Upper lobe of left lung (tissue), 6 donors: ENCODE results near the gene ACBD6. TPM values are rescaled to one million over a fixed set of nuclear protein-coding genes. Genes with fewer than 3 reads are reported as not detected.

Experiments used
- ATAC-seq, 2 donors: fragments of 200-7000 bp; cut with Tn5 transposase; one replicate each; pipeline ENCODE4 v1.9.1; 2022; ENCODE audit warnings: mild to moderate bottlenecking in 2 of 2, moderate library complexity in 2 of 2; ENCODE audit not compliant: low FRiP score in 2 of 2
- DNase-seq, 2 donors: peaks; one replicate each; pipeline ENCODE4 v3.0.0-alpha.2; 2019 to 2020
- H3K27ac ChIP-seq, 4 donors: fragments of 200-600 bp; sonication (generic); one replicate each; pipeline ENCODE4 v1.5.1; 2016 to 2019
- H3K27me3 ChIP-seq, 4 donors: fragments of 200-600 bp; sonication (generic); one replicate each; pipeline ENCODE4 v1.5.1; 2017 to 2019
- H3K36me3 ChIP-seq, 4 donors: fragments of 200-600 bp; sonication (generic); one replicate each; pipeline ENCODE4 v1.5.1; 2016 to 2019
- H3K4me1 ChIP-seq, 4 donors: fragments of 200-600 bp; sonication (generic); one replicate each; pipeline ENCODE4 v1.5.1; 2018 to 2019
- H3K4me3 ChIP-seq, 4 donors: fragments of 200-600 bp; sonication (generic); one replicate each; pipeline ENCODE4 v1.5.1; 2017 to 2019; ENCODE audit warnings: mild to moderate bottlenecking in 2 of 4, moderate library complexity in 1 of 4
- H3K9me3 ChIP-seq, 4 donors: fragments of 200-600 bp; sonication (generic); one replicate each; pipeline ENCODE4 v1.5.1; 2018 to 2019
- EP300 ChIP-seq, 4 donors: sonication (generic); formaldehyde crosslinking; IDR thresholded peaks; one replicate each; pipeline ENCODE4 v1.5.1; 2017; ENCODE audit warnings: antibody characterized with exemption in 4 of 4, control low read depth in 2 of 4
- POLR2A ChIP-seq, 4 donors: fragments of 450-650 bp; IDR thresholded peaks; one replicate each; pipeline ENCODE4 v1.5.1; 2016 to 2017; ENCODE audit warnings: antibody characterized with exemption in 4 of 4, mild to moderate bottlenecking in 2 of 4
- POLR2AphosphoS5 ChIP-seq, 2 donors: sonication (generic); formaldehyde crosslinking; IDR thresholded peaks; one replicate each; pipeline ENCODE4 v1.5.1; 2017; ENCODE audit warnings: antibody characterized with exemption in 2 of 2
- WGBS, 2 donors: methylation state at CpG; one replicate each; pipeline ENCODE4 v1.1.5; 2017 to 2018; 5-methylcytosine and 5-hydroxymethylcytosine counted together
- total RNA-seq, 6 donors: library from RNA; depleted of rRNA in 4 of 6; stranded (reverse); fragments of >200 nt in 4 of 6; gene quantifications; one replicate each; pipeline versions ENCODE4 v1.1.0 to v1.2.1, GENCODE V29; 2016 to 2021
- TF ChIP-seq, protein P1 (sequence below), 6 experiments: fragments of 450-650 bp in 4 of 6; fragments of 200-600 bp in 2 of 6; sonication (generic) in 2 of 6; IDR thresholded peaks; one replicate each; pipeline ENCODE4 v1.5.1; 2016 to 2019; ENCODE audit warnings: antibody characterized with exemption in 6 of 6
- donor health status: DM: no; HTN: no; CAD: no; lungs with moderate emphysema.
- donor health status: DM: no; HTN: yes; CAD: no; lungs with severe emphysema.

The ACBD6 gene
- total RNA-seq, 6 donors from 2014 or later, result 24.9 to 72.3 (median 51.5) TPM

DNA sequence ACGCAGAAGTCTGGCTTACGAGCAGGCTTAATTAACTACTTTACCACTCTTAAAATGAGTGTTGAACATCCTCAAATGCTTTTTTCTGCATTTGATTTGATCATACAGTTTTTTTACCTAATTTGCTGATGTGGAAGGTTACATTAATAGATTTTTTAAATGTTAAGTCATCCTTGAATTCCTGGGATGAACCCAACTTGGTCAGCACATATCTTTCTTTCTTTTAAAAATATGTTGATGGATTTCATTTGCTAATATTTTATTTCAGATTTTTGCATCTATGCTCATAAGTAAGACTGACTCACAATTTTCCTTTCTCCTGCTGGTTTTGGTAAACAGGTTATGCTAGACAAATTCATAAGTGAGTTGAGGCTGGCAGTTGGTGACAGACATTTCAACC, 189.5 kb downstream of the ACBD6 start:
- Histone ChIP-seq H3K4me1 (peaks cover 0 to 2% (median 0%) of the 10 kb centered on the region in 4 donors), H3K4me3 (no peak overlapping the region), H3K9me3 (no peaks in the 10 kb centered on the region), H3K36me3 (peaks cover 0 to 3% (median 0%) of the 10 kb centered on the region in 4 donors), H3K27ac (no peak overlapping the region), H3K27me3 (no peaks in the 10 kb centered on the region)
- ATAC-seq (no peak), DNase-seq (no peak)
- WGBS, 2 donors, result 93 to 96% methylated on average over 2 of the region's 2 CpGs
- no peak for TF ChIP-seq POLR2AphosphoS5 (IDR thresholded peaks at IDR 0.05)
- TF ChIP-seq, protein P1, sequence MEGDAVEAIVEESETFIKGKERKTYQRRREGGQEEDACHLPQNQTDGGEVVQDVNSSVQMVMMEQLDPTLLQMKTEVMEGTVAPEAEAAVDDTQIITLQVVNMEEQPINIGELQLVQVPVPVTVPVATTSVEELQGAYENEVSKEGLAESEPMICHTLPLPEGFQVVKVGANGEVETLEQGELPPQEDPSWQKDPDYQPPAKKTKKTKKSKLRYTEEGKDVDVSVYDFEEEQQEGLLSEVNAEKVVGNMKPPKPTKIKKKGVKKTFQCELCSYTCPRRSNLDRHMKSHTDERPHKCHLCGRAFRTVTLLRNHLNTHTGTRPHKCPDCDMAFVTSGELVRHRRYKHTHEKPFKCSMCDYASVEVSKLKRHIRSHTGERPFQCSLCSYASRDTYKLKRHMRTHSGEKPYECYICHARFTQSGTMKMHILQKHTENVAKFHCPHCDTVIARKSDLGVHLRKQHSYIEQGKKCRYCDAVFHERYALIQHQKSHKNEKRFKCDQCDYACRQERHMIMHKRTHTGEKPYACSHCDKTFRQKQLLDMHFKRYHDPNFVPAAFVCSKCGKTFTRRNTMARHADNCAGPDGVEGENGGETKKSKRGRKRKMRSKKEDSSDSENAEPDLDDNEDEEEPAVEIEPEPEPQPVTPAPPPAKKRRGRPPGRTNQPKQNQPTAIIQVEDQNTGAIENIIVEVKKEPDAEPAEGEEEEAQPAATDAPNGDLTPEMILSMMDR (IDR thresholded peaks at IDR 0.05), result no peak
- TF ChIP-seq EP300 (IDR thresholded peaks at IDR 0.05), result no peak
- TF ChIP-seq POLR2A (IDR thresholded peaks at IDR 0.05), result no peak

DNA sequence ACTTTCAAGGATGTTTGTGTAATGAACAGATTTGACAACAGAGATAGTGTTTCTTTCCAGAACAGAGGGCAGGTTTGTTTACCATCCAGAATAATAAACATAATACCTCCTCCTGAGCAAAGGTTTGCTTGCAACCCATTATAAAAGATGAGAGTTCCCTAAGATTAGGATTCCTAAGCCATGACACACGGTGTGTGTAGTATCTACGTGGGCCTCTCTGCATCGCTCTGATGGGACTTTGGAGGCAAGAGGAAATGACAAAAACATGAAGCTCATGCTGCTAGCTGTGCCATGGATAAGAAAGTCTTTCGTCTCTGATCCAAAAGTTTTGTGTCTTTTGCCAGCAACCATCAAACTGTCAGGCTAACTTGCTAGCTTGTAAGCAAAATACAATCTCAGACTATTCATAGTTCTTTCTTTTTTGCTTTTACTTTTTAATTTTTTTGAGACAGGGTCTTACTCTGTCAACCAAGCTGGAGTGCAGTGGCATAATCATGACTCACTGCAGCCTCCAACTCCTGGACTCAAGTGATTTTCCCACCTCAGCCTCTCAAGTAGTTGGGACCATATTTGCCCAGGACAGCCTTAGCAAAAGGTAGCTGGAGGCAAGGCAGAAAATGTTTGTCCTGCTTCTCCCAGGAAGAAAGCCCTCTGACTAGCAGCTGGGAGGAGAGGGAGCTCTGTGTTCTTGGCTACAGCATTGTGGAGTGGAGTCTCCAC, 191.2 kb downstream of the ACBD6 start:
- H3K4me1 ChIP-seq, result peaks cover 0 to 2% (median 0%) of the 10 kb centered on the region in 4 donors
- ATAC-seq (no peak), DNase-seq (no peak)
- H3K9me3 ChIP-seq, result peaks cover 0 to 3% (median 0%) of the 10 kb centered on the region in 4 donors
- H3K36me3 ChIP-seq, result peaks cover 0 to 3% (median 0%) of the 10 kb centered on the region in 4 donors
- H3K4me3 ChIP-seq, result no peak overlapping the region
- no peak overlapping the region for H3K27ac ChIP-seq
- H3K27me3 ChIP-seq, result no peaks in the 10 kb centered on the region
- TF ChIP-seq, protein P1 (IDR thresholded peaks at IDR 0.05), result no peak
- TF ChIP-seq POLR2A (IDR thresholded peaks at IDR 0.05) (no peak), EP300 (IDR thresholded peaks at IDR 0.05) (no peak), POLR2AphosphoS5 (IDR thresholded peaks at IDR 0.05) (no peak)
- WGBS, 2 donors, result 95 to 98% methylated on average over 4 of the region's 4 CpGs

DNA sequence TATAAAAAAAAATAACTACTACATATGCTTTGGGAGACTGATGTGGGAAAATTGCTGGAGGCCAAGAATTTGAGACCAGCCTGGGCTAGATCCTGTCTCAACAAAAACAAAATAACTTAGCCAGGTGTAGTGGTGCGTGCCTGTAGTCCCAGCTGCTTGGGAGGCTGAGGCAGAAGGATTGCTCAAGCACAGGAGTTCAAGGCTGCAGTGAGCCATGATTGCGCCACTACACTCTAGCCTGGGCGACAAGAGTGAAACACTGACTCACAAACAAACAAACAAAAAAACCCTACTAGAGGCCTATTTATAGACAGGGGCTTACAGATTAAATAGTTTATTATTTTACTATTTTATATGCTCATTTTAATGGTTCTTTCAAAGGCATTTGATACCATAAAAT, 192.3 kb downstream of the ACBD6 start:
- Histone ChIP-seq H3K36me3 (peaks cover 0 to 3% (median 0%) of the 10 kb centered on the region in 4 donors), H3K4me1 (peaks cover 0 to 2% (median 0%) of the 10 kb centered on the region in 4 donors), H3K27me3 (no peaks in the 10 kb centered on the region), H3K4me3 (no peak overlapping the region), H3K9me3 (peaks cover 0 to 3% (median 0%) of the 10 kb centered on the region in 4 donors), H3K27ac (no peak overlapping the region)
- ATAC-seq (no peak), DNase-seq (peak in 1 of 2 donors; percentile 42)
- 80 to 92% methylated on average over 3 of the region's 3 CpGs for WGBS, 2 donors
- TF ChIP-seq EP300 (IDR thresholded peaks at IDR 0.05) (no peak), POLR2AphosphoS5 (IDR thresholded peaks at IDR 0.05) (no peak), POLR2A (IDR thresholded peaks at IDR 0.05) (no peak)
- TF ChIP-seq, protein P1 (IDR thresholded peaks at IDR 0.05), result no peak

DNA sequence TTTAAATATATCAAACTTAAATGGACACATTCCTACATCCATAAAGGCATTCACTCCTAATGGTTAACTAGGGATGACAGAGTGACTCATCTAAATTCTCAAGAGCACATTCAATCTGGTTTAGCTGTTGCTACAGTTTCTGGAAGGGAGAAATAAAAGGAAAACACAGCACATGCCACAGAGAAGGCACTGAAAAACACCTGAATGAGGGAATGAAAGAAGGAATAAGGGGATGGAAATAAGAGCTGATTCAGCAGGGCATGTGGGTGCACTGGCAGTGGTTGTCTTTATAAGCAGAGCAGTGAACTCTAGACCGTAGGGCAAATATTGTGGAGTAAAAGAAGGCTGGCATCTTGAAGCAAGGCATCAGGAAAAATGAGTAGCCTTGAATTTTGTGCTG, 193.0 kb downstream of the ACBD6 start:
- TF ChIP-seq, protein P1 (IDR thresholded peaks at IDR 0.05), result no peak
- TF ChIP-seq EP300 (IDR thresholded peaks at IDR 0.05) (no peak), POLR2A (IDR thresholded peaks at IDR 0.05) (no peak), POLR2AphosphoS5 (IDR thresholded peaks at IDR 0.05) (no peak)
- Histone ChIP-seq H3K27ac (no peak overlapping the region), H3K9me3 (peaks cover 0 to 3% (median 0%) of the 10 kb centered on the region in 4 donors), H3K4me1 (peaks cover 0 to 2% (median 0%) of the 10 kb centered on the region in 4 donors), H3K27me3 (no peaks in the 10 kb centered on the region), H3K4me3 (no peak overlapping the region), H3K36me3 (peaks cover 0 to 3% (median 0%) of the 10 kb centered on the region in 4 donors)
- 87 to 95% methylated on average over 1 of the region's 1 CpG for WGBS, 2 donors
- DNase-seq (no peak), ATAC-seq (no peak)
